Left colon (tissue), 2 donors: ENCODE results near the gene FAM221B. TPM values are rescaled to one million over a fixed set of nuclear protein-coding genes. Genes with fewer than 3 reads are reported as not detected.
A peak's percentile ranks its signal among the peaks of the same experiment; 100 is the strongest.

Experiments used
- ATAC-seq: fragments of 200-7000 bp; cut with Tn5 transposase; one replicate; pipeline ENCODE4 v1.9.1; 2020; ENCODE audit warnings: mild to moderate bottlenecking, moderate library complexity
- DNase-seq, 2 donors: peaks; one replicate each; pipeline ENCODE4 v3.0.0-alpha.2; 2020
- intact Hi-C, 2 donors: fragments of 100-400 bp; cut with DNase I in 1 of 2; cut with micrococcal nuclease in 1 of 2; formaldehyde crosslinking; loops; one replicate each; pipeline versions ENCODE4 v1.11.2 to v1.14.0; 2022; cut with DNase I, micrococcal nuclease
- total RNA-seq, 2 donors: library from RNA; stranded (reverse); fragmentation: NEBNext Ultra II Directional; extraction: Animal tissue kit (Norgen Biotek cat#: 25700); gene quantifications; one replicate each; pipeline ENCODE4 v1.2.1, GENCODE V29; 2021
- donor health status: DM: no; HTN: no; CAD: no.
- donor health status: DM: yes; HTN: yes; CAD: no.

The FAM221B gene
- total RNA-seq, 2 donors from 2014 or later: 0.28 TPM; not detected in 1

- DNase-seq: no peak
- intact Hi-C loops: no loop called here
- ATAC-seq: no peak
These were observed 24.6 kb upstream of the FAM221B start for GRCh38 chr9:35852876-35853865.

GRCh38 chr9:35852267-35852815 is 23.8 kb upstream of the FAM221B start:
- ATAC-seq (no peak), DNase-seq (no peak)
- intact Hi-C loops: no loop called here

GRCh38 chr9:35847792-35848572 is 19.4 kb upstream of the FAM221B start:
- peak; percentile 6 for ATAC-seq
- DNase-seq: no peak
- intact Hi-C loops: no loop called here

- intact Hi-C loops: no loop called here
- ATAC-seq (no peak), DNase-seq (no peak)
These were observed 17.6 kb upstream of the FAM221B start for GRCh38 chr9:35845824-35846771.

GRCh38 chr9:35844628-35845270 is 16.2 kb upstream of the FAM221B start:
- DNase-seq (peak; percentile 49 to 67), ATAC-seq (peak; percentile 93)
- intact Hi-C loops: no loop called here

- intact Hi-C loops: no loop called here
- ATAC-seq (peak; percentile 27), DNase-seq (no peak)
These were observed 14.3 kb upstream of the FAM221B start for GRCh38 chr9:35842795-35843194.

- intact Hi-C loops: no loop called here
- ATAC-seq (no peak), DNase-seq (no peak)
These were observed 13.7 kb upstream of the FAM221B start for GRCh38 chr9:35842020-35842745.

GRCh38 chr9:35841645-35841900 is 13.0 kb upstream of the FAM221B start:
- ATAC-seq (no peak), DNase-seq (no peak)
- intact Hi-C loops: no loop called here

GRCh38 chr9:35840881-35841644 is 12.5 kb upstream of the FAM221B start:
- intact Hi-C loops: no loop called here
- no peak for DNase-seq
- no peak for ATAC-seq

- DNase-seq (no peak), ATAC-seq (no peak)
- intact Hi-C loops: no loop called here
These were observed 11.4 kb upstream of the FAM221B start for GRCh38 chr9:35839926-35840325.

- intact Hi-C loops: no loop called here
- DNase-seq (no peak), ATAC-seq (no peak)
These were observed 8.1 kb upstream of the FAM221B start for GRCh38 chr9:35836595-35836994.

- ATAC-seq (peak; percentile 24), DNase-seq (no peak)
- intact Hi-C loops: no loop called here
These were observed 7.2 kb upstream of the FAM221B start for GRCh38 chr9:35835766-35836165.

- ATAC-seq: peak; percentile 64
- DNase-seq: peak; percentile 39 to 61
- intact Hi-C loops: no loop called here
These were observed 6.7 kb upstream of the FAM221B start for GRCh38 chr9:35835216-35835632.

GRCh38 chr9:35834260-35835215 is 6.0 kb upstream of the FAM221B start:
- ATAC-seq: no peak
- no peak for DNase-seq
- intact Hi-C loops: no loop called here

- ATAC-seq: peak; percentile 30
These were observed 4.3 kb upstream of the FAM221B start for GRCh38 chr9:35832814-35833213.

GRCh38 chr9:35831040-35831439 is 2.5 kb upstream of the FAM221B start:
- intact Hi-C loops: no loop called here
- ATAC-seq (no peak), DNase-seq (no peak)

More at GRCh38 chr9:35832814-35833213, 4.3 kb upstream of the FAM221B start:
- DNase-seq: no peak
- intact Hi-C loops: no loop called here
